HepG2 (cell line): ENCODE results near the gene ACOXL. TPM values are rescaled to one million over a fixed set of nuclear protein-coding genes. Genes with fewer than 3 reads are reported as not detected.

Experiments used
- ATAC-seq: fragments of 200-7000 bp; cut with Tn5 transposase; 3 replicates; pipeline ENCODE4 v1.9.1; 2020; ENCODE audit warnings: mild to moderate bottlenecking, moderate library complexity
- BruUV-seq: library from RNA; stranded (reverse); fragments of 400-500 nt; replicated peaks from 2 replicates; lab custom pipeline; 2021; lab: Mats Ljungman, UMichigan
- CTCF ChIA-PET: fragments of 300-600 bp; formaldehyde crosslinking; extraction: SDS; loops from one replicate; lab custom pipeline; 2021; ENCODE audit warnings: low total read pairs, inconsistent platforms, low intra/inter-chr PET ratio; lab: Yijun Ruan, JAX
- POLR2A ChIA-PET: fragments of 350-600 bp; sonication (Branson Sonifier 250); formaldehyde crosslinking; loops from one replicate; lab custom pipeline; 2020; ENCODE audit warnings: antibody characterized with exemption, inconsistent platforms; lab: Yijun Ruan, JAX
- DNase-seq: peaks from one replicate; pipeline ENCODE4 v3.0.0-alpha.2; 2015; ENCODE audit warnings: low spot score
- FAIRE-seq: peaks from 3 replicates; lab custom pipeline; 2011; peaks lifted over from hg19 to GRCh38; lab: Jason Lieb, UNC
- H2AFZ ChIP-seq: one replicate; pipeline ENCODE4 v1.6.1; 2011; ENCODE audit warnings: low read length, inconsistent platforms
- H3K27ac ChIP-seq: fragments of 300-600 bp; 3 replicates; pipeline ENCODE4 v1.8.0; 2011; ENCODE audit warnings: mixed run types, mild to moderate bottlenecking, mixed read lengths, low read length, inconsistent platforms; ENCODE audit not compliant: insufficient read depth; ENCODE audit errors: extremely low read length
- H3K27me3 ChIP-seq, 2 experiments: fragments of 200-600 bp in 1 of 2; 2 replicates in 1 of 2; 3 replicates in 1 of 2; pipeline versions ENCODE4 v1.6.0 to v1.8.0; 2011; ENCODE audit warnings: low read length in 2 of 2, mild to moderate bottlenecking in 2 of 2, moderate library complexity in 2 of 2, inconsistent platforms in 1 of 2; ENCODE audit not compliant: insufficient read depth in 2 of 2, control insufficient read depth in 1 of 2
- H3K36me3 ChIP-seq, 2 experiments: fragments of 200-600 bp in 1 of 2; replicated peaks in 1 of 2; 2 replicates in 1 of 2; 3 replicates in 1 of 2; pipeline versions ENCODE4 v1.5.1 to v1.8.0; 2011; ENCODE audit warnings: low read length in 2 of 2, inconsistent platforms in 1 of 2; ENCODE audit not compliant: insufficient read depth in 2 of 2, control insufficient read depth in 1 of 2
- H3K4me1 ChIP-seq: 2 replicates; pipeline ENCODE4 v1.5.1; 2012; ENCODE audit warnings: low read length, inconsistent platforms; ENCODE audit not compliant: insufficient read depth
- H3K4me2 ChIP-seq: 2 replicates; pipeline ENCODE4 v1.6.0; 2011; ENCODE audit warnings: low read depth, low read length, inconsistent platforms
- H3K4me3 ChIP-seq, 3 experiments: fragments of 200-600 bp in 1 of 3; sonication (generic), shearing (Covaris generic) in 1 of 3; replicated peaks in 1 of 3; 2 replicates each; pipeline ENCODE4 v1.5.1; 2011 to 2016; ENCODE audit warnings: low read length in 3 of 3, inconsistent platforms in 2 of 3, low read depth in 2 of 3, mild to moderate bottlenecking in 2 of 3, control low read depth in 1 of 3, mixed read lengths in 1 of 3; ENCODE audit not compliant: insufficient read depth in 1 of 3
- H3K79me2 ChIP-seq: one replicate; pipeline ENCODE4 v1.6.1; 2011; ENCODE audit warnings: low read length, inconsistent platforms; ENCODE audit not compliant: insufficient read depth
- H3K9ac ChIP-seq: 2 replicates; pipeline ENCODE4 v1.6.0; 2011; ENCODE audit warnings: mild to moderate bottlenecking, low read depth, low read length, inconsistent platforms; ENCODE audit not compliant: insufficient read depth
- H3K9me3 ChIP-seq: 2 replicates; pipeline ENCODE4 v1.5.1; 2012; ENCODE audit warnings: mild to moderate bottlenecking, low read length
- H4K20me1 ChIP-seq: 2 replicates; pipeline ENCODE4 v1.6.0; 2011; ENCODE audit warnings: inconsistent platforms, mild to moderate bottlenecking, low read length, moderate library complexity; ENCODE audit not compliant: insufficient read depth
- SP2 ChIP-seq: sonication (generic); formaldehyde crosslinking; IDR thresholded peaks from 2 replicates; pipeline ENCODE4 v1.5.1; 2020; ENCODE audit warnings: mild to moderate bottlenecking, missing genetic modification reagents
- ZNF720 ChIP-seq: sonication (generic); formaldehyde crosslinking; IDR thresholded peaks from 2 replicates; pipeline ENCODE4 v1.4.0; 2020; ENCODE audit warnings: missing genetic modification reagents
- ZNF749 ChIP-seq: sonication (generic); formaldehyde crosslinking; IDR thresholded peaks from 2 replicates; pipeline ENCODE4 v1.8.0; 2022; ENCODE audit warnings: mild to moderate bottlenecking, missing genetic modification reagents, moderate library complexity, borderline replicate concordance
- ZSCAN20 ChIP-seq: sonication (generic); formaldehyde crosslinking; IDR thresholded peaks from 2 replicates; pipeline ENCODE4 v1.4.0; 2020; ENCODE audit warnings: missing genetic modification reagents, mild to moderate bottlenecking, borderline replicate concordance
- WGBS: methylation state at CpG from one replicate; pipeline ENCODE4 v1.1.6; 2017; ENCODE audit warnings: low lambda C conversion rate; 5-methylcytosine and 5-hydroxymethylcytosine counted together
- in situ Hi-C: cut with HindIII; loops from 2 replicates; pipeline ENCODE4 v1.10.0; 2017; ENCODE audit warnings: low pct_unique_long_range_greater_than_20kb; ENCODE audit not compliant: extremely low pct_ligation_motif_present
- intact Hi-C: fragments of 100-400 bp; cut with micrococcal nuclease; formaldehyde crosslinking; loops from one replicate; pipeline ENCODE4 v1.10.0; 2022; ENCODE audit not compliant: unreplicated experiment
- polyA plus RNA-seq, 8 experiments: library from polyadenylated mRNA; depleted of rRNA in 3 of 8; stranded (reverse) in 7 of 8; unstranded in 1 of 8; fragments of >200 nt; fragmentation: Illumina TruSeq in 4 of 8; extraction: Trizol in 4 of 8; gene quantifications; 2 replicates each; pipeline versions ENCODE4 v1.2.1 to v1.2.3, GENCODE V29; 2011 to 2016; ENCODE audit warnings: low read depth in 4 of 8, missing spikeins in 1 of 8, mixed read lengths in 1 of 8; ENCODE audit not compliant: insufficient read depth in 1 of 8
- total RNA-seq, 5 experiments: library from RNA; depleted of rRNA; stranded (reverse); fragments of >200 nt; fragmentation: Illumina TruSeq; extraction: Trizol; gene quantifications; 2 replicates each; pipeline ENCODE4 v1.2.3, GENCODE V29; 2016; ENCODE audit warnings: low read depth in 1 of 5
- TF ChIP-seq, protein P1 (sequence below): sonication (generic); formaldehyde crosslinking; IDR thresholded peaks from 2 replicates; pipeline ENCODE4 v1.5.0; 2020; ENCODE audit warnings: missing genetic modification reagents
- TF ChIP-seq, protein P2 (sequence below): IDR thresholded peaks from 2 replicates; pipeline ENCODE4 v1.6.1; 2018; ENCODE audit warnings: missing genetic modification reagents, mild to moderate bottlenecking, missing compliant biosample characterization
- TF ChIP-seq, protein P3 (sequence below): sonication (generic); formaldehyde crosslinking; IDR thresholded peaks from 2 replicates; pipeline ENCODE4 v1.8.1; 2023; ENCODE audit warnings: mild to moderate bottlenecking, moderate library complexity, missing genetic modification reagents
- TF ChIP-seq, protein P4 (sequence below): sonication (generic); formaldehyde crosslinking; IDR thresholded peaks from one replicate; pipeline ENCODE4 v1.5.1; 2020; ENCODE audit warnings: mild to moderate bottlenecking, missing genetic modification reagents; ENCODE audit errors: not compliant biosample characterization

The ACOXL gene
- total and polyA plus RNA-seq, 2 of the 13 experiments (the other 11 are each of a cell fraction or from before 2014, with no cell fraction given), result not detected

DNA sequence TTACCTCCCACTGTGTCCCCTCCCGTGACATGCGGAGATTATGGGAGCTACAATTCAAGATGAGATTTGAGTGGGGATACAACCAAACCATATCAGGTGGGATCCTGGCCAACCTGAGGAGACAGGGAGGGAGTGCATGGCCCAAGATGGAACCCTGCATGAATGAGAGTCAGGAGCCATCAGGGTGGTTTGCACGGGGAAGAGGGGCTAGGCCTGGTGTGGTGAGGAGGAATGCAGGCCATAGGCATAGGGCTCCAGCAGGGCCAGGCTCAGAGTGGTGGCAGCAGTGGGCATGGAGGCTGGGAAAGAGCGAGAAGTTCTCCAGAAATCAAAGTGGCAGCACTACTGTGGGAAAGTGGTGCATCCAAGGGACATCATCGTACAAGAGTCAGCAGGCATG is 314.3 kb downstream of the ACOXL start (continued):
- no peak for TF ChIP-seq SP2 (CRISPR knock-in tag)

DNA sequence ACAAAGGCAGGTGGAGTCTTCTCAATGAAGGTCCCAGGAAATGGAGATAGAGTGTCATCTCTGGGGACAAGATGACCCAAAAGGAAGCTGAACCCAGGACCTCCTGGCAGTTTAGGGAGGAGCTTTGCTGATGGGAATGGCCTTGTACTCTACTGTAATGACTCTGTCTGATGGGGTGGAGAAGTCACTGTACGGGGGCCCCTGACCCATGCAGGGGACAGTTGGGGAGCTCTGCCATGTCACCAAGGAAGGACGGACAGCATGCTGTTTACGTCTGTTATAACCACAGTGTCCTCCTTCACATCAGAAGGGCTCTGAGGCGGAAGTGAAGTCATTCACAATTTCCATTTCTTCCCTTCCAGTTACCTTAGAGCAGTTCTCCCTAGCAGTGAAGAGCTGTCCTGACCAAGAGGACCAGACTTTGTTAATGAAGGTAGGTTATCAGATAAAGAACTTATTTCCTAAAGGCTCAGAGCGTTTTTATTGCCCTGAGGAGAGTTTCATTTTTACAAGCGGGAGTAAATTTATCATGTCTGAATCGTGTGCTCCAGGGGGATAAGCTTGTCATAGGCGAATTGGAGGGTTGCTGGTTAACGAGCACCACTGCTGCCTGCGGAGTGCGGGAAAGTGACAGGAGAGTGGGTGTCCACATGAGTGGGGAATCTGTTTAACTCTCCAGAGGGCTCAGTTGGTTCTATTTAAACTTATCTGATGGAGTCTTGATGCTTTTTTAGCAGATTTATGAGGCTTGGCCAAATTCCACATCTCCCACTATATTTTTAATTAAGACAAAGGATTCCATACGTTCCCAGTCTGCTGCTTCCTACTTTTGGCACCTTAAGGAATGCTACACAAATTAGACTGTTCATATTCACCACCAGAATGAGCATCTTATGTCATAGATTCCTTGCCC is 316.7 kb downstream of the ACOXL start:
- no peaks in the 10 kb centered on the region for H4K20me1 ChIP-seq
- in situ Hi-C loops (no loop called here), intact Hi-C loops (no loop called here)
- no peak overlapping the region for H3K4me3 ChIP-seq
- DNase-seq, result no peak
- H3K9me3 ChIP-seq, result no peaks in the 10 kb centered on the region
- peaks cover 23% of the 10 kb centered on the region for H3K4me1 ChIP-seq
- ChIA-PET CTCF (no interaction called here), POLR2A (interaction anchor here (0.7 to 1.2 kb wide), 2 partner anchors 17 to 29 kb away, joined by 3 read pairs; no protein-coding TSS in a partner anchor)
- H3K9ac ChIP-seq, result no peak overlapping the region
- no TSS peak for BruUV-seq
- H2AFZ ChIP-seq, result no peak overlapping the region
- 60% methylated on average over 12 of the region's 12 CpGs for WGBS
- H3K27ac ChIP-seq, result no peak overlapping the region
- no peak for FAIRE-seq
- peaks cover 5 to 24% of the 10 kb centered on the region in 2 experiments; a peak in 4 of 5 replicates for H3K27me3 ChIP-seq
- H3K4me2 ChIP-seq, result 0 out of 2 replicates have a peak overlapping the region, but pooled peaks have one; percentile 2
- no peak for ATAC-seq
- no peaks in the 10 kb centered on the region for H3K36me3 ChIP-seq
- H3K79me2 ChIP-seq, result no peaks in the 10 kb centered on the region
- no peak for TF ChIP-seq ZNF720 (CRISPR knock-in tag)
- no peak for TF ChIP-seq ZNF749 (CRISPR knock-in tag)
- TF ChIP-seq, protein P1, sequence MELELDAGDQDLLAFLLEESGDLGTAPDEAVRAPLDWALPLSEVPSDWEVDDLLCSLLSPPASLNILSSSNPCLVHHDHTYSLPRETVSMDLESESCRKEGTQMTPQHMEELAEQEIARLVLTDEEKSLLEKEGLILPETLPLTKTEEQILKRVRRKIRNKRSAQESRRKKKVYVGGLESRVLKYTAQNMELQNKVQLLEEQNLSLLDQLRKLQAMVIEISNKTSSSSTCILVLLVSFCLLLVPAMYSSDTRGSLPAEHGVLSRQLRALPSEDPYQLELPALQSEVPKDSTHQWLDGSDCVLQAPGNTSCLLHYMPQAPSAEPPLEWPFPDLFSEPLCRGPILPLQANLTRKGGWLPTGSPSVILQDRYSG (CRISPR knock-in tag), result no peak
- TF ChIP-seq, protein P2, sequence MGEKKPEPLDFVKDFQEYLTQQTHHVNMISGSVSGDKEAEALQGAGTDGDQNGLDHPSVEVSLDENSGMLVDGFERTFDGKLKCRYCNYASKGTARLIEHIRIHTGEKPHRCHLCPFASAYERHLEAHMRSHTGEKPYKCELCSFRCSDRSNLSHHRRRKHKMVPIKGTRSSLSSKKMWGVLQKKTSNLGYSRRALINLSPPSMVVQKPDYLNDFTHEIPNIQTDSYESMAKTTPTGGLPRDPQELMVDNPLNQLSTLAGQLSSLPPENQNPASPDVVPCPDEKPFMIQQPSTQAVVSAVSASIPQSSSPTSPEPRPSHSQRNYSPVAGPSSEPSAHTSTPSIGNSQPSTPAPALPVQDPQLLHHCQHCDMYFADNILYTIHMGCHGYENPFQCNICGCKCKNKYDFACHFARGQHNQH (CRISPR knock-in tag), result no peak
- TF ChIP-seq, protein P3, sequence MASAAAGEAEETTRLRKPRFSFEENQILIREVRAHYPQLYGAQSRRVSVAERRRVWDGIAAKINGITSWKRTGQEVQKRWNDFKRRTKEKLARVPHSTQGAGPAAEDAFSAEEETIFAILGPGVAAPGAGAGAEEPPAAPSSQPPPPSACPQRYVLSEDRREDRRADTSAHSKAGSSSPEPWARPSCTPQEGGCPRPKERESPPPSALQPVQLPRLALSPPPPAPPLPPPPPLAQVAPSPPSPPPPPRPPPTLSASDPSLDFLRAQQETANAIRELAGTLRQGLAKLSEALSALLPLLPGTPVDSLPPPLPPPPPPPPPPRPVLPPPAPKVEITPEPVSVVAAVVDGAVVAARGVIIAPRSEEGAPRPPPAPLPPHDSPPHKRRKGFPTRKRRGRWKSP (CRISPR knock-in tag), result no peak
- no peak for TF ChIP-seq ZSCAN20 (CRISPR knock-in tag)
- TF ChIP-seq, protein P4, sequence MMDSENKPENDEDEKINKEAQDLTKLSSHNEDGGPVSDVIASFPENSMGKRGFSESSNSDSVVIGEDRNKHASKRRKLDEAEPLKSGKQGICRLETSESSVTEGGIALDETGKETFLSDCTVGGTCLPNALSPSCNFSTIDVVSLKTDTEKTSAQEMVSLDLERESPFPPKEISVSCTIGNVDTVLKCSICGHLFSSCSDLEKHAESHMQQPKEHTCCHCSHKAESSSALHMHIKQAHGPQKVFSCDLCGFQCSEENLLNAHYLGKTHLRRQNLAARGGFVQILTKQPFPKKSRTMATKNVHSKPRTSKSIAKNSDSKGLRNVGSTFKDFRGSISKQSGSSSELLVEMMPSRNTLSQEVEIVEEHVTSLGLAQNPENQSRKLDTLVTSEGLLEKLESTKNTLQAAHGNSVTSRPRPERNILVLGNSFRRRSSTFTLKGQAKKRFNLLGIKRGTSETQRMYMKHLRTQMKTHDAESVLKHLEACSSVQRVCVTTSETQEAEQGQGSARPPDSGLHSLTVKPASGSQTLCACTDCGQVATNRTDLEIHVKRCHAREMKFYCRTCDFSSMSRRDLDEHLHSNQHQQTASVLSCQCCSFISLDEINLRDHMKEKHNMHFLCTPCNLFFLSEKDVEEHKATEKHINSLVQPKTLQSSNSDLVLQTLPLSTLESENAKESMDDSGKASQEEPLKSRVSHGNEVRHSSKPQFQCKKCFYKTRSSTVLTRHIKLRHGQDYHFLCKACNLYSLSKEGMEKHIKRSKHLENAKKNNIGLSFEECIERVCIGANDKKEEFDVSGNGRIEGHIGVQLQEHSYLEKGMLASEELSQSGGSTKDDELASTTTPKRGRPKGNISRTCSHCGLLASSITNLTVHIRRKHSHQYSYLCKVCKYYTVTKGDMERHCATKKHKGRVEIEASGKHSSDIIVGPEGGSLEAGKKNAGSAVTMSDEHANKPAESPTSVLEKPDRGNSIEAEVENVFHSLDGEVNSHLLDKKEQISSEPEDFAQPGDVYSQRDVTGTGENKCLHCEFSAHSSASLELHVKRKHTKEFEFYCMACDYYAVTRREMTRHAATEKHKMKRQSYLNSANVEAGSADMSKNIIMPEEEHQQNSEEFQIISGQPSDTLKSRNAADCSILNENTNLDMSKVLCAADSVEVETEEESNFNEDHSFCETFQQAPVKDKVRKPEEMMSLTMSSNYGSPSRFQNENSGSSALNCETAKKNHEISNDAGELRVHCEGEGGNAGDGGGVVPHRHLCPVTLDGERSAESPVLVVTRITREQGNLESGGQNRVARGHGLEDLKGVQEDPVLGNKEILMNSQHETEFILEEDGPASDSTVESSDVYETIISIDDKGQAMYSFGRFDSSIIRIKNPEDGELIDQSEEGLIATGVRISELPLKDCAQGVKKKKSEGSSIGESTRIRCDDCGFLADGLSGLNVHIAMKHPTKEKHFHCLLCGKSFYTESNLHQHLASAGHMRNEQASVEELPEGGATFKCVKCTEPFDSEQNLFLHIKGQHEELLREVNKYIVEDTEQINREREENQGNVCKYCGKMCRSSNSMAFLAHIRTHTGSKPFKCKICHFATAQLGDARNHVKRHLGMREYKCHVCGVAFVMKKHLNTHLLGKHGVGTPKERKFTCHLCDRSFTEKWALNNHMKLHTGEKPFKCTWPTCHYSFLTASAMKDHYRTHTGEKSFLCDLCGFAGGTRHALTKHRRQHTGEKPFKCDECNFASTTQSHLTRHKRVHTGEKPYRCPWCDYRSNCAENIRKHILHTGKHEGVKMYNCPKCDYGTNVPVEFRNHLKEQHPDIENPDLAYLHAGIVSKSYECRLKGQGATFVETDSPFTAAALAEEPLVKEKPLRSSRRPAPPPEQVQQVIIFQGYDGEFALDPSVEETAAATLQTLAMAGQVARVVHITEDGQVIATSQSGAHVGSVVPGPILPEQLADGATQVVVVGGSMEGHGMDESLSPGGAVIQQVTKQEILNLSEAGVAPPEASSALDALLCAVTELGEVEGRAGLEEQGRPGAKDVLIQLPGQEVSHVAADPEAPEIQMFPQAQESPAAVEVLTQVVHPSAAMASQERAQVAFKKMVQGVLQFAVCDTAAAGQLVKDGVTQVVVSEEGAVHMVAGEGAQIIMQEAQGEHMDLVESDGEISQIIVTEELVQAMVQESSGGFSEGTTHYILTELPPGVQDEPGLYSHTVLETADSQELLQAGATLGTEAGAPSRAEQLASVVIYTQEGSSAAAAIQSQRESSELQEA (CRISPR knock-in tag), result no peak
